ENCODE data around the gene GFY.

GRCh38 chr19:49414256-49414655 is 10.9 kb upstream of the GFY start:
- TF ChIP-seq CTCF (IDR thresholded peaks at IDR 0.05) (no peak), POLR2A (IDR thresholded peaks at IDR 0.05) (no peak)
